HG02678 (cell line): ENCODE data around the gene CDKAL1.
"Not testable (repeated sequence)": the region's sequence is repeated elsewhere in the genome, so short reads cannot be mapped to it uniquely, and the experiment has no call there.

ENCODE experiments used
- ATAC-seq: cut with Tn5 transposase; IDR thresholded peaks from one replicate; pipeline ENCODE4 v1.9.1; 2021; ENCODE audit warnings: mild to moderate bottlenecking, moderate library complexity; ENCODE audit not compliant: unreplicated experiment

The CDKAL1 gene

DNA sequence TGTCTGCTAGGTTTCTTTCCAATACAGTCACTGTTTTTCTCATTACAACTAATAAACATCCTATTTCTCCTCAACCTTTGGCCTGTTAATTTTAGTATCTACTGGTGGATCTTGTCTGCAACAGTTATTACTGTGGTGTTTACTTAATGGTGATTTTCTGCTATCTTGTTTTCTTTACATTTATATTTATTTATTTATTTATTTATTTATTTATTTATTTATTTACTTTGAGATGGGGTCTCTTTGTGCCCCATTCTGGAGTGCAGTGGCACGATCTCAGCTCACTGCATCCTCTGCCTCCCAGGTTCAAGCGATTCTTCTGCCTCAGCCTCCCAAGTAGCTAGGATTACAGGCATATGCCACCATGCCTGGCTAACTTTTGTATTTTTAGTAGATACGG, 15.1 kb downstream of the CDKAL1 start:
- not testable (repeated sequence) for ATAC-seq

DNA sequence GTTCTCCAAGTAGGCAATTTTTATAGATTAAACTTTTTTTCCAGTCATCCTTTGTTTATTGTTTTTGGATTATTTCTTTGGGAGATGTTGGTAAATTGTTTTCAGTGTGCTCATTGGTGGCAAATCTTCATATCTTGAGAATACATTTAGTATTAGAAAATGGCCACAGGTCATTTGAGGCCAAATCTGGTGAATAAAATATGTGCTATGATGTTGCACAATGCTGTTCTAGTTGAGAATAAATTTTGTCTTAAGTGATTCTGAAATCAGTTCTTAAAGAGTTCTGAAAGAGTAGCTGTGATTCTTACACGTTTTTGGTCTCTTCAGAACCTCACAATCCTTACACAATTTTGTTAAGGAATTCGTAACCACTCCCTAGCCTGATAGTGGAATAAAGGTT, 20.1 kb downstream of the CDKAL1 start:
- no peak for ATAC-seq

DNA sequence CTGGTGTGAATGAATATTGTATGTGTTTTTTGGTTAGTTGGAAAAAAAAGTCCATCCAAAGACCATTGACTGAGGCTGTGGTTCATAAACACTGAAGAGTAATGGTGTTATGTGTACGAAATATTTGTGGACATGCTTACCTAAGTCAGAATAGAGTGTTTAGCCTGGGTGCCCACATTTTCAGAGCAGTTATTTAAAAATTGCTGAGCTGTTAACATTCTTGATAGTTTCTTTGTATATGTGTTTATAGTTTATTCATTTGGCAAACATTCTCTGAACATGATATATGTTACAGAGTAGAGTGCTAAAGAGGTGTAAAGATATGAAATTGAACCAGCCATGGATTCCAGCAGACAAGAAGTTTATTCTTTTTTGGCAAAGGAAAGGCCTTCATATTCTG, 20.6 kb downstream of the CDKAL1 start:
- no peak for ATAC-seq

DNA sequence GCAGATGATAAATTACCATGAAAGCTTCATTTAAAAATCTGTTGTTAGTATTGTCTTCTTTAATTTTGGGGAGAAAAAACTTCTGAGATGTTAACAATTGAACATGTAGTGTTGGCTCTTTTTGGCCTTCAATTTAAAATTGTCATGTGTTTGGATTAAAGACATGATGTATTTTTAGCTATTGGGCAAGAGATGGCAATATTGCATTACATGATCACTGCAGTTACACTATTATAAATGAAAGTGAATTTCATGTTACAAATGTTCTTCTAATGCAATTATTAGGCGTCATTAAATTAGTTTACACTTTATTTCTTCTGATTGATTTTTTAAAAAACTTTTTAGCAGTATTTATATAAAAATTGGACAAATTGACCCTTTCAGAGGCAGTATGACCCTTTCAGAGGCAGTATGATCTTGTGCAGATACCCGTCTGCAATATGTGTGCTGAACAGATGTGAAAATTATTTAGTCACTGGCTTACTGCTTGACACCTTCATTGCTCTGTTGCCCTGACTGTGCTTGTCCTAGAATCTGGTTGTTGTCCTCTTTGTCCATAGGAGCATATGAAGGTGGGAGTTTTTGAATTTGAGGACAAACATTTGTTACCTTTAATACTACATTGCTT, 25.8 kb downstream of the CDKAL1 start:
- no peak for ATAC-seq

DNA sequence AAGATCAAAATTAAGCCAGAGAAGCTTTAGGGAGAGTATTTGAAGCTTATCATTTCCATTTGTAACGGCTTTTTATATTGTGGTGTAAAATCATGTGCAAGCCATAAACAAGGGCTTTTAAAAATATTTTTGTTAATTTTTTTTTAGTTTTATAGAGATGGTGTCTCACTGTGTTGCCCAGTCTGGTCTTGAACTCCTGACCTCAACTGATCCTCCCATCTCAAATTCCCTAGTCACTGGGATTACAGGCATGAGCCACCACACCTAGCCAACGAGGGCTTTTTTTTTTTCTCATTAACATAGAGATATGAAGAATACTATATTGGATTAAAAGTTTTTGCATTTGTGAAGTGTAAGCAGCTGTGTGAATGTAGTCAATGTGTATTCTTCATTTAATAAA, 29.1 kb downstream of the CDKAL1 start:
- no peak for ATAC-seq

- no peak for ATAC-seq
Observed at GRCh38 chr6:20564269-20564668, 30.0 kb downstream of the CDKAL1 start.

GRCh38 chr6:20564777-20565176, 30.5 kb downstream of the CDKAL1 start:
- ATAC-seq: peak; percentile 75

- peak; percentile 50 for ATAC-seq
Observed at GRCh38 chr6:20565342-20565741, 31.1 kb downstream of the CDKAL1 start.

DNA sequence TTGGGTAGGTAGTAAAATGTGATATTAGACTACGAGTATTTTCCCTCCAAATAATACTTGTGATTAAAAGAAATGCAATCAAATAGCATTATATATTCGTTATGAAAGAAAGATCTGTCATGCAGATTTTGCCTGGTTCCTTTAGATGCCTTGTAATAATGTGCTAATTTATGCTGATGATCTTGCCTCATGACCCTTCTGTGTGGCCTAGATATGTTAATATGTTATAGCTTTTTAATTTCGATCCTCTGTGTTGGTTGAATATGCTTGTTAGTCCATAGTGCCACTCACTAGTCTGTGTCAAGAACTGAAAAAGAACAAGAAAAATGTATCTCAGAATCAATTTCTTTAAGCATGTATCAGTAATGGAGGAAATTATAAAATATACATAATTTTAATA, 31.9 kb downstream of the CDKAL1 start:
- ATAC-seq: no peak

DNA sequence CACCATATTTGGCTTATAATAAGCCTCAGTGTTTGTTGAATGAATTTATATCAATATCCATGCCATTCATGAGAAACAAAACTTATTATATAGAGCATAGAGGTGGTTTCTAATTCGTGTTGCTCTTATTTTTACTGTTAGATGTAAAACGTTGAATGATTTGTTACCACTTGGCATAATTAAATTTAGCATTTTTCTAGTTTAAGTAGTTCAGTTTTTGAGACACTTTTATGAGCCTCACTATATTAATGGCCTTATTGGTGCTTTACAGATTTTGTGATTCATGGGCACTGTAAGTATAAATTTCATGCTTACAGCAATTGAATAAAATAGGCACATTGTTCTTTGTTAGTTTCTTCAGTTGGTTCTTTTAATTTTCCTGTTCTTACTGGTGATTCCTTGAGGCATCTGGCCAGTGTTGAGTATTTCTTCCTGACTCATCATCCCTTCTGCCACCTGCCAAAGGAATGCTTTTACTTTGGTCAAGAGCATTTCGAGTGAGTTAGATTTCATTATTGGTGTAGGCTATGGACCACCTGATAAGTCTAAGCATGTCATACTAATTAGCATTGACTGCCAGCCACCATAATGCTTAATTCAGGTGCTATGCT, 34.8 kb downstream of the CDKAL1 start:
- ATAC-seq: no peak

DNA sequence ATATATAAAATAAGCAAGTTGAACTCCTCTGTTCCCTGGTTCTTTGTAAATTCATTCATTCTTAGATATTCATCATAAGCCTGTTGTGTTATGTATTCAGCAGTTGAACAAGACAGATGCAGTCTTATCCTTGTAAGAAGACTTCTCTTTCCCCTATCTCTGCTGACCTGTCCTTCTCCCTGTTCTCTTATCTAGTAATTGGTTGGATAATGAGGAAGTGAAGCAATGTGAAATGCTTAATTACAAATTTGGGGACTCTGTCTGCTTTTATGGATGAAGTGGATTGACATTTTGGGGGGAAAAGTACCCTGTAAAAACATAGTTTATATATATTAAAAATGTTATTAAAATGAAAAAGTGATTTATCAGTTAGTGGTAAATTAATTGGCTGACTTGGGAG, 37.0 kb downstream of the CDKAL1 start:
- no peak for ATAC-seq

GRCh38 chr6:20572288-20572687, 38.0 kb downstream of the CDKAL1 start:
- no peak for ATAC-seq

- no peak for ATAC-seq
Observed at GRCh38 chr6:20572940-20573339, 38.7 kb downstream of the CDKAL1 start.

- ATAC-seq: no peak
Observed at GRCh38 chr6:20574355-20574754, 40.1 kb downstream of the CDKAL1 start.

DNA sequence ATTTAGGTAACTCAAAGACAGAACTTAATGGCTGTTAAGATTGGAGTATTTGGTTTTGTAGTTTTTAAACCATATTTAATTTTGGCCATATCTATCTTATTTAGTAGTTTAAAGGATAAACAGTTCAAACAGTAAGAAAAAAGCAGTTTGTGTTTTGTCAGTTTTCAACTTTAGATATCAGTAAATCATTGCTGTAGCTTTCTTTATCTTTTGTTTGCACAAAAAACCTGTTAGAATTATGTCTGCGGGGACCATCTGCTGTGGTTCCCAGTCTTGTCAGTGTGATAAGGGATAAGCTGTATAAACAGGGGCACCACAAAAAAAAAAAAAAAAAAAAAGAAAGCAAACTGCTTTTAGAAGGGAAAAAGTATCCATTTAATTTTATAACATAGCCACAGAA, 40.9 kb downstream of the CDKAL1 start:
- ATAC-seq: no peak

DNA sequence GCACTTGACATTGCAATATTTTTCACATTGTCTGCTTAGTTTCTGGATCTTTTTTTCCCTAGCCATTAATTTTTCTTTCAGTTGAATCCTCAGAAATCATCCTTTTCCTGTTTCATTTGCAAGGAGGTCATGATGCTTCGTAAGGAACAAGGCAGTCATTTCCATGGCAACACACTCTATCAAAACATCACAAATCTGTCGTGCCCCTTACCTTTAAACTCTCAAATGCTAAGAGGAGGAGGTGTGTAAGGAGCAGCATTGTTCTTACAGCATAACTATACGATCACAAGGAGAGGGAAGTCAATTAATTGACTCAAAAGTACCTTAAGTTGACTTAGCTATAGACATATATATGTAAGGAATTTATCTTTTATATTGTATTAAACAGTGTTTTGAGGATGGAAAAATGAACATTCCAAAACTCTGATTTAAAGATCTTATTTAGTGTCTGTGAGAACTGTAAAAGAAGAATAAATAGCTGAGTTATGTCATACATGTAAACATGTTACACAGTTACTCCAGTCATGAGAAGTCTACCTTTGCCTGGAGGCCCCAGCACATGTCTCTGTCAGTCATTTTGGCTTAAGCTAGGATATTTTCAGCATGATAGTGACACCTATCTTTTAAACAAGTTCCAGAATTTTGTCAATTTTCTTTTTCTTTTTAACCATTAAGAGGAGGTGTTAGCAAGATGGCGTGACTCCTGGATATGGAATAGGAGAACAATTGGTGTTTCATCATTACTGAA, 41.6 kb downstream of the CDKAL1 start:
- ATAC-seq: no peak

GRCh38 chr6:20577173-20577688, 43.0 kb downstream of the CDKAL1 start:
- ATAC-seq: no peak

DNA sequence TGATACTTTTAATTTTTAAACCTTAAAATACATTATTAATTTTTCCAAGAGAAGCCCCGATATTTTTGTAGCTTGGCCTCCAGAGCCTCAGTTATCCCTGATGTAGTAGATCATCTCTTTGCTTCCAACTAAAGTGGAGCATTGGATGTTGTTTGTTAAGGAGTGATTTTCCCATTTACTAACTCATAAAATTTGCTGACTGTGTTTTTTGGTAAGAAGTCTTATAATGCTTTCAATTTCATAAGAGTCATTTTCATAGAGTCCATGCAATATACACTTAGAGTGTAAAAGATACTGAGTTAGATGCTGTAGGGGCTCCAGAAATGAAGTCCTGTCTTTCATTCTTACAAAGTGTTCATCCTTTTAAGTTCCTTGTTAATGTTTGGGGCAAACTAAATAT, 46.8 kb downstream of the CDKAL1 start:
- no peak for ATAC-seq

DNA sequence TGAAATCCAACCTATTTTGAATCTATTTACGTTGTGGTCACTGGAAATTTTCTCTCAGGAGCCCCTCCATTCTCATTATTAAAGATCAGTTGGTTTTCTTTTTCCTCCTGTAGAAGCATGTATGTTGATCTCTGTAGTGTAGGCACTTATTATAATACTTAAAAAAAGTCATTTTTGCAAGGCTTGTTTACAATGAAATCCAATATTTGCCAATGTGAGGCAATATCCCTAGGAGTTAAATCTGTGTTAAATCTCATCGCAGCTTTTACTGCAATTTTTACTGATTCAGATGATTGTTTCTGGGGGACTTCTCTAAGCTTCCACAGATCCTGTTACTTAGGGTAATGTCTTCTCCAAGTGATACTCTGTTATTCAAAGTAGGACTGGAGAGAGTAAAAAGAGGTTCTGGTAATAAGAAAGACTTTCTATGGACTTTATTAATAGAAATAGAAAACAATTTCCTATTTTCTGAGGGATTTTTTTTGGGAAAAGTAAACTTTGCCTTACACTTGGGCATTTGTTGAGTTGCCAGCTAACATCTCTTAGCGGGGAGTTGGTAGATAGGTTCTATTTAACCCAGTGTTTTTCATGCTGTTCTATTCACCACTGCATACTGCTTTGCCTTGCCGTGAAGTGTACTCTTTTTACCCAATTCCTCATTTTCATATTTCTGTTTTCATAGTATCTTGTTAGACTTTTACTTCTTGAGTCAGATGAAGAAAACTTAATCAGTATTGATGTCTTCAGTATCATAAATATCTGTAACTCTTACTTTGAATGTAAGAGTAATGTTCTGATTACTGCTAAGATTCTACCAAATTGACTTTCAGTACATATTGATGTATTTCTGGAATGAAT, 48.6 kb downstream of the CDKAL1 start:
- no peak for ATAC-seq

- ATAC-seq: no peak
Observed at GRCh38 chr6:20583444-20583800, 49.2 kb downstream of the CDKAL1 start.

- ATAC-seq: no peak
Observed at GRCh38 chr6:20584100-20584731, 50.0 kb downstream of the CDKAL1 start.
